Measurements from ENCODE around the gene APOD. TPM values are rescaled to one million over a fixed set of nuclear protein-coding genes. Genes with fewer than 3 reads are reported as not detected.

Gene APOD
- total and polyA plus RNA-seq, 9 of the 15 experiments (the other 6 are each of a cell fraction or from before 2014, with no cell fraction given) = 0.18 to 0.50 (median 0.35) TPM; not detected in 1

DNA sequence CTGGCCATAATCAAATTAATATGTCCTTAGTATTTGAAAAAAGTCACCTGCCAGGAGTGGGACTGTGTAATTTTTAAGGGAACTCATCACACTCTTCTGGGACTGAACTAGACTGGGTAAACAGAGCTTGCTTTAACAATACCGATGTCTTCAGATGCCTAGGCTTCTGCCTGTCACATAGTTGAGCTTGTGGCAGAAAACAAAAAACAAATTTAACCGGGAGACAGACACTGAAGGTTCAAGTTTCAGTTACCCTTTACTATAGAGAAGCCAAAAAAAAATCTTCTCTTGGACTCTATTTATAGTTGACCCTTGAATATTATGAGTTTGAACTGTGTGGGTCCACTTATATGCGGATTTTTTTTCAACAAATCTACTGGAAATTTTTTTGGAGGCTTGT, 51.4 kb downstream of the APOD start:
- POLR2A ChIA-PET = interaction anchor here (2.2 kb wide), 1 partner anchor 11 kb away, joined by 11 read pairs; the partner anchor contains the start of gene PPP1R2
- H3K4me1 ChIP-seq (replicated peaks in 1 of 2; ENCODE audit: control insufficient read depth in 2 of 2, insufficient read depth in 2 of 2, low read length in 2 of 2) = peaks cover 0 to 2% of the 10 kb centered on the region in 2 experiments; a peak in 1 of 5 replicates
- TF ChIP-seq, protein P1, sequence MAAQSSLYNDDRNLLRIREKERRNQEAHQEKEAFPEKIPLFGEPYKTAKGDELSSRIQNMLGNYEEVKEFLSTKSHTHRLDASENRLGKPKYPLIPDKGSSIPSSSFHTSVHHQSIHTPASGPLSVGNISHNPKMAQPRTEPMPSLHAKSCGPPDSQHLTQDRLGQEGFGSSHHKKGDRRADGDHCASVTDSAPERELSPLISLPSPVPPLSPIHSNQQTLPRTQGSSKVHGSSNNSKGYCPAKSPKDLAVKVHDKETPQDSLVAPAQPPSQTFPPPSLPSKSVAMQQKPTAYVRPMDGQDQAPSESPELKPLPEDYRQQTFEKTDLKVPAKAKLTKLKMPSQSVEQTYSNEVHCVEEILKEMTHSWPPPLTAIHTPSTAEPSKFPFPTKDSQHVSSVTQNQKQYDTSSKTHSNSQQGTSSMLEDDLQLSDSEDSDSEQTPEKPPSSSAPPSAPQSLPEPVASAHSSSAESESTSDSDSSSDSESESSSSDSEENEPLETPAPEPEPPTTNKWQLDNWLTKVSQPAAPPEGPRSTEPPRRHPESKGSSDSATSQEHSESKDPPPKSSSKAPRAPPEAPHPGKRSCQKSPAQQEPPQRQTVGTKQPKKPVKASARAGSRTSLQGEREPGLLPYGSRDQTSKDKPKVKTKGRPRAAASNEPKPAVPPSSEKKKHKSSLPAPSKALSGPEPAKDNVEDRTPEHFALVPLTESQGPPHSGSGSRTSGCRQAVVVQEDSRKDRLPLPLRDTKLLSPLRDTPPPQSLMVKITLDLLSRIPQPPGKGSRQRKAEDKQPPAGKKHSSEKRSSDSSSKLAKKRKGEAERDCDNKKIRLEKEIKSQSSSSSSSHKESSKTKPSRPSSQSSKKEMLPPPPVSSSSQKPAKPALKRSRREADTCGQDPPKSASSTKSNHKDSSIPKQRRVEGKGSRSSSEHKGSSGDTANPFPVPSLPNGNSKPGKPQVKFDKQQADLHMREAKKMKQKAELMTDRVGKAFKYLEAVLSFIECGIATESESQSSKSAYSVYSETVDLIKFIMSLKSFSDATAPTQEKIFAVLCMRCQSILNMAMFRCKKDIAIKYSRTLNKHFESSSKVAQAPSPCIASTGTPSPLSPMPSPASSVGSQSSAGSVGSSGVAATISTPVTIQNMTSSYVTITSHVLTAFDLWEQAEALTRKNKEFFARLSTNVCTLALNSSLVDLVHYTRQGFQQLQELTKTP (IDR thresholded peaks at IDR 0.05; ENCODE audit: low read depth in 1 of 2, partially characterized antibody in 2 of 2) = no peak
- TF ChIP-seq POLR2H (tag; IDR thresholded peaks at IDR 0.05; ENCODE audit: low read depth) = no peak
- TF ChIP-seq, protein P2, sequence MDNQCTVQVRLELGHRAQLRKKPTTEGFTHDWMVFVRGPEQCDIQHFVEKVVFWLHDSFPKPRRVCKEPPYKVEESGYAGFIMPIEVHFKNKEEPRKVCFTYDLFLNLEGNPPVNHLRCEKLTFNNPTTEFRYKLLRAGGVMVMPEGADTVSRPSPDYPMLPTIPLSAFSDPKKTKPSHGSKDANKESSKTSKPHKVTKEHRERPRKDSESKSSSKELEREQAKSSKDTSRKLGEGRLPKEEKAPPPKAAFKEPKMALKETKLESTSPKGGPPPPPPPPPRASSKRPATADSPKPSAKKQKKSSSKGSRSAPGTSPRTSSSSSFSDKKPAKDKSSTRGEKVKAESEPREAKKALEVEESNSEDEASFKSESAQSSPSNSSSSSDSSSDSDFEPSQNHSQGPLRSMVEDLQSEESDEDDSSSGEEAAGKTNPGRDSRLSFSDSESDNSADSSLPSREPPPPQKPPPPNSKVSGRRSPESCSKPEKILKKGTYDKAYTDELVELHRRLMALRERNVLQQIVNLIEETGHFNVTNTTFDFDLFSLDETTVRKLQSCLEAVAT (IDR thresholded peaks at IDR 0.05) = no peak
- TF ChIP-seq RUNX1 (IDR thresholded peaks at IDR 0.05; ENCODE audit: low read depth) = no peak
- TF ChIP-seq GABPB2 (CRISPR knock-in tag; conservative IDR thresholded peaks at IDR 0.05) = no peak
- TF ChIP-seq, protein P3, sequence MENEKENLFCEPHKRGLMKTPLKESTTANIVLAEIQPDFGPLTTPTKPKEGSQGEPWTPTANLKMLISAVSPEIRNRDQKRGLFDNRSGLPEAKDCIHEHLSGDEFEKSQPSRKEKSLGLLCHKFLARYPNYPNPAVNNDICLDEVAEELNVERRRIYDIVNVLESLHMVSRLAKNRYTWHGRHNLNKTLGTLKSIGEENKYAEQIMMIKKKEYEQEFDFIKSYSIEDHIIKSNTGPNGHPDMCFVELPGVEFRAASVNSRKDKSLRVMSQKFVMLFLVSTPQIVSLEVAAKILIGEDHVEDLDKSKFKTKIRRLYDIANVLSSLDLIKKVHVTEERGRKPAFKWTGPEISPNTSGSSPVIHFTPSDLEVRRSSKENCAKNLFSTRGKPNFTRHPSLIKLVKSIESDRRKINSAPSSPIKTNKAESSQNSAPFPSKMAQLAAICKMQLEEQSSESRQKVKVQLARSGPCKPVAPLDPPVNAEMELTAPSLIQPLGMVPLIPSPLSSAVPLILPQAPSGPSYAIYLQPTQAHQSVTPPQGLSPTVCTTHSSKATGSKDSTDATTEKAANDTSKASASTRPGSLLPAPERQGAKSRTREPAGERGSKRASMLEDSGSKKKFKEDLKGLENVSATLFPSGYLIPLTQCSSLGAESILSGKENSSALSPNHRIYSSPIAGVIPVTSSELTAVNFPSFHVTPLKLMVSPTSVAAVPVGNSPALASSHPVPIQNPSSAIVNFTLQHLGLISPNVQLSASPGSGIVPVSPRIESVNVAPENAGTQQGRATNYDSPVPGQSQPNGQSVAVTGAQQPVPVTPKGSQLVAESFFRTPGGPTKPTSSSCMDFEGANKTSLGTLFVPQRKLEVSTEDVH (IDR thresholded peaks at IDR 0.05; ENCODE audit: low read depth, partially characterized antibody) = no peak
- no peak for TF ChIP-seq PCBP1 (IDR thresholded peaks at IDR 0.05; ENCODE audit: low read depth, low read length, poor library complexity, severe bottlenecking)
- TF ChIP-seq NCOA4 (IDR thresholded peaks at IDR 0.05; ENCODE audit: partially characterized antibody) = no peak
- TF ChIP-seq, protein P4, sequence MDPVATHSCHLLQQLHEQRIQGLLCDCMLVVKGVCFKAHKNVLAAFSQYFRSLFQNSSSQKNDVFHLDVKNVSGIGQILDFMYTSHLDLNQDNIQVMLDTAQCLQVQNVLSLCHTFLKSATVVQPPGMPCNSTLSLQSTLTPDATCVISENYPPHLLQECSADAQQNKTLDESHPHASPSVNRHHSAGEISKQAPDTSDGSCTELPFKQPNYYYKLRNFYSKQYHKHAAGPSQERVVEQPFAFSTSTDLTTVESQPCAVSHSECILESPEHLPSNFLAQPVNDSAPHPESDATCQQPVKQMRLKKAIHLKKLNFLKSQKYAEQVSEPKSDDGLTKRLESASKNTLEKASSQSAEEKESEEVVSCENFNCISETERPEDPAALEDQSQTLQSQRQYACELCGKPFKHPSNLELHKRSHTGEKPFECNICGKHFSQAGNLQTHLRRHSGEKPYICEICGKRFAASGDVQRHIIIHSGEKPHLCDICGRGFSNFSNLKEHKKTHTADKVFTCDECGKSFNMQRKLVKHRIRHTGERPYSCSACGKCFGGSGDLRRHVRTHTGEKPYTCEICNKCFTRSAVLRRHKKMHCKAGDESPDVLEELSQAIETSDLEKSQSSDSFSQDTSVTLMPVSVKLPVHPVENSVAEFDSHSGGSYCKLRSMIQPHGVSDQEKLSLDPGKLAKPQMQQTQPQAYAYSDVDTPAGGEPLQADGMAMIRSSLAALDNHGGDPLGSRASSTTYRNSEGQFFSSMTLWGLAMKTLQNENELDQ (CRISPR knock-in tag; IDR thresholded peaks at IDR 0.05; ENCODE audit: borderline replicate concordance) = no peak
- TF ChIP-seq NONO (IDR thresholded peaks at IDR 0.05; ENCODE audit: low read depth in 2 of 2, low read length in 1 of 2) = no peak

More for the DNA sequence above, 51.4 kb downstream of the APOD start:
- peaks cover 34% of the 10 kb centered on the region for H3K79me2 ChIP-seq (ENCODE audit: control insufficient read depth, insufficient read depth, low read length)
- no TSS peak for BruUV-seq (replicated peaks)
- no peak for FAIRE-seq
- no peak for ATAC-seq
- no peaks in the 10 kb centered on the region for H4K20me1 ChIP-seq (replicated peaks; ENCODE audit: control insufficient read depth, insufficient read depth, low read length)
- H3K9me3 ChIP-seq (replicated peaks; ENCODE audit: control insufficient read depth, insufficient read depth, low read depth, low read length) = no peaks in the 10 kb centered on the region
- no peak overlapping the region for H3K4me3 ChIP-seq
- H3K36me3 ChIP-seq (ENCODE audit: control insufficient read depth, insufficient read depth, low read length) = peaks cover 10% of the 10 kb centered on the region; the same call in 2 of the 3 replicates
- no peak overlapping the region for H2AFZ ChIP-seq (ENCODE audit: low read depth, low read length)
- intact Hi-C loops (cut with micrococcal nuclease) (no loop called here), in situ Hi-C loops (cut with MboI) (no loop called here)
- no peak for DNase-seq (ENCODE audit: extremely low read depth in 1 of 4, low spot score in 3 of 4)
- H3K9ac ChIP-seq (ENCODE audit: insufficient read depth in 1 of 2, low read depth in 2 of 2, low read length in 2 of 2) = no peak overlapping the region
- WGBS (ENCODE audit: insufficient coverage, low coverage, missing lambda C conversion rate) = 47% methylated on average over 3 of the region's 3 CpGs
- H3K27me3 ChIP-seq (ENCODE audit: control insufficient read depth in 2 of 2, insufficient read depth in 2 of 2, low read length in 2 of 2) = no peaks in the 10 kb centered on the region
- no peaks in the 10 kb centered on the region for H3K9me1 ChIP-seq (ENCODE audit: control insufficient read depth, insufficient read depth, low read length)
- H3K27ac ChIP-seq (ENCODE audit: extremely low read depth, low read depth, low read length) = no peak overlapping the region
- CTCF ChIA-PET (ENCODE audit: low intra/inter-chr PET ratio) = no interaction called here
- no peak overlapping the region for H3K4me2 ChIP-seq (ENCODE audit: insufficient read depth, low read length)
